ENCODE results near the gene SKA2. TPM values are rescaled to one million over a fixed set of nuclear protein-coding genes. Genes with fewer than 3 reads are reported as not detected.
"Not testable (repeated sequence)": the region's sequence is repeated elsewhere in the genome, so short reads cannot be mapped to it uniquely, and the experiment has no call there.

The SKA2 gene
- total RNA-seq, 1 experiment from 2014 or later, result 110 TPM

DNA sequence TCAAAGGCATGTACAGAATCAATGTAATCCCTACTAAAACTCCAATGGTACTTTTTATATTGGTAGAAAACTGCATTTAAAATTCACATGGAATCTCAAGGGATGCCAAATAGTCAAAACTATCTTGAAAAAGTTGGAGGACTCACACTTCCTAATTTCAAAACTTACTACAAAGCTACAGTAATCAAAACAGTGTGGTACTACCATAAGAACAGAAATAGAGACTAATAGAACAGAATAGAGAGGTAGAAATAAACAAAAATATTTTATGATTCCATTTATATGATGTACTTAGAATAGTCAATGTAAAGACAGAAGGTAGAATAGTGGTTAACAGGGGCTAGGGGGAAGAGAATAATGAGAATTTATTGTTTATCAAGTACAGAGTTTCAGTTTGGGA, 57.1 kb downstream of the SKA2 start:
- DNase-seq (ENCODE audit: low read depth), result no peak

DNA sequence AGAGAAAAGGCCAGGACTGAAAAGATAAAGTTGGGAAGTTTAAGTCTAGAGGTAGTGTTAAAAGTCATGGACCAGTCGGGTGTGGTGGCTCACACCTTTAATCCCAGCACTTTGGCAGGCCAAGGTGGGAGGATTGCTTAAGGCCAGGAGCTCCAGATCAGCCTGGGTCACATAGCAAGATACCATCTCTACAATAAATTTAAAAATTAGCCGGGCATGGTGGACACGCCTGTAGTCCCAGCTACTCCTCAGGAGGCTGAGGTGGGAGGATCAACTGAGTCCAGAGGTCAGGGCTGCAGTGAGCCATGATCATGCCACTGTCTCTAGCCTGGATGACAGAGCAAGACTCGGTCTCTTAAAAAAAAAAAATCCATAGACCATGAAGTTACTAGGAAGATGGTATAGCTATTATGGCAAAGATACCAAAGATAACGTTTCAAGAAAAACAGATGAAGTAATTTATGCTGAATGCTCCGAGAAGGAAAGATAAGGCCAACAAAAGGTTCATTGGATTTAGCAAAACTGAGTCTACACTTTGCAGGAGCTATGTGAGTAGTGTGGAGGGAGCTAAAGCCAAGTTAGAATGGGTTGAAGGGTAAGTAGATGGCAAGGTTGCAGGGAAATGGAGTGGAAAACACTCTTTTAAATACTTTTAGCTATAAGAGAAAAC, 60.0 kb downstream of the SKA2 start:
- peak; percentile 9 for DNase-seq (ENCODE audit: low read depth)

DNA sequence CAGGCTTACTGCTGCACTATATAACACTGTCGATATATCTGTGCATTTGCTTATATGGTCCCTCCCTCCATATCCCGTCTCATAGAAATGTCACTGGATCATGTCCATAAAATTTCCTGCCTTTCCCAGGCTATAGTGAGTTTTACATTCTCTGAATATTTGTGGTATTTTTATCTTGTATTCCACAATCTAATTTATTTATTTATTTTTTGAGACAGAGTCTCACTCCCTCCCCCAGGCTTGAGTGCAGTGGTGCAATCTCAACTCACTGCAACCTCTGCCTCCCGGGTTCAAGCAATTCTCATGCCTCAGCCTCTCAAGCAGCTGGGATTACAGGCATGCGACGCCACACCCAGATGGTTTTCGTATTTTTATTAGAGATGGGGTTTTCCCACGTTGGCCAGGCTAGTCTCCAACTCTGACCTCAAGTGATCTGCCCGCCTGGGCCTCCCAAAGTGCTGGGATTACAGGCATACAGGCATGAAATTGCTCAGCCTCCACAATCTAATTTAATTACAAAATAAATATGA, 61.2 kb downstream of the SKA2 start:
- peak; percentile 90 for DNase-seq (ENCODE audit: low read depth)

DNA sequence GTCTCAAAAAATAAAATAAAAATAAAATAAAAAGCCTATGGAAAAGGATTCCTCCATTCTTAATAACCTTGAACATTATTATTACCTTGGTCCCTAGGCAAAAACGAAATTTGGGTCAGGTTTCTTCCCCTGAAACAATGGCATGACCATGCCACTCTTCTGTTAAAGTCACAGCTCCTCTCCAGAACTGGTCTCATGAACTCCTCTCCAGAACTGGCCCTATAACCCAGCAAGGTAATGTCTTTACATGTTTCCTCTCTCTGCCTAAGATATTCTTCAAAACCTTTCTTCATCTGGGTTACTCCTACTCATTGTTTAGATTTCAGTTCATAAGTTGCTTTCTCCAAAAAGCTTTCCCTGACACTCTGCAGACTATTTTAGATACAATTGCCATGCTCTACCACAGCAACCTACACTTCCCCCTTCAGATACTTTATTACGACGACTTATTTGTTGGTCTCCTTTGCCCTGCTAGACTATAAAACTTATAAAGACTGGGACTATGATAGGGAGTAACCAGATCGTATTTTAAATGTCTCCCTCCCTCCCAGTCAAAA, 61.8 kb downstream of the SKA2 start:
- DNase-seq (ENCODE audit: low read depth), result peak; percentile 3

DNA sequence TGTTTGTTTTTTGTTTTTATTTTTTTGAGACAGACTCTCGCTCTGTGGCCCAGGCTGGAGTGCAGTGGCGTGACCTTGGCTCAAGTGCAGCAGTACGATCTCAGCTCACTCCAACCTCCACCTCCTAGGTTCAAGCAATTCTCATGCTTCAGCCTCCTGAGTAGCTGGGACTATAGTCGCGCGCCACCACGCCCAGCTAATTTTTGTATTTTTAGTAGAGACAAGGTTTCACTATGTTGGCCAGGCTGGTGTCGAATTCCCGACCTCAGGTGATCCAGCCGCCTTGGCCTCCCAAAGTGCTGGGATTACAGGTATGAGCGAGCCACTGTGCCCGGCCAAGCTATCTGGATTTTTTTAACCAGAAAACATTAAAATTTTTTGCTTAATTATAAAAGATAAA, 64.4 kb downstream of the SKA2 start:
- DNase-seq (ENCODE audit: low read depth), result not testable (repeated sequence)

DNA sequence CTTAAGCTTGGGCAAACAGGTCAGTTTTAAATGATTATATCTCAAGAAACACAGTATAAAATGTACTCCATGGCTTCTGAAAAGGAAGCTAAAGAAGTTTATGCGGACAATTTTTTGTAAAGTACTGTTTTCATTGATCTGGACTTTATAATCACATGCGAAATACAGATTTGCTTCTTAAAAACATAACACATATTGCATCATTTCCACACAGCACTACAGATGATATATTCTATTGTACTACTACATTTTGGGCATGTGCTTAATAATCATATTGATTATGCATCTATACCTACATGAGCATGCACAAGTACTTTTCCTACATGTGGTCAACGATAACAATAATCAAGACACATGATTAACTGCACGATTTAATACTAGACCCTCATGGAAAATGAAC, 70.8 kb downstream of the SKA2 start:
- DNase-seq (ENCODE audit: low read depth), result no peak

DNA sequence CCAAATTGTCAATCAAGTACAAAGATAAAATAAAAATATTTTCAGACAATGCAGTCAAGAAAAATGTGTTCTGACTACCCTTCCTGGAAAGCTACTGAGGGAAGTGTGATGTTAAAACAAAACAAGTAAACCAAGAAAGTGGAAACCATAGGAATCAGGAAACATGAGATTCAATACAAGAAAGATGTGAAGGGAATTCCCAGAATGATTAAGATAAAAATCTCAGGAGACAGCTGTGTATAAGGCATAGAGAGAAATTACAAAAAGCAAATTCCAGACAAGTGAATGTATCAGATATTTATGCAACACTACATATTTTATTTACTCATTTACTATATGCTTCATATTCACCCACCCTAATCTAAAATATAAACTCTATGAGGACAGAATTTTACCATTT, 80.5 kb downstream of the SKA2 start:
- no peak for DNase-seq (ENCODE audit: low read depth)

DNA sequence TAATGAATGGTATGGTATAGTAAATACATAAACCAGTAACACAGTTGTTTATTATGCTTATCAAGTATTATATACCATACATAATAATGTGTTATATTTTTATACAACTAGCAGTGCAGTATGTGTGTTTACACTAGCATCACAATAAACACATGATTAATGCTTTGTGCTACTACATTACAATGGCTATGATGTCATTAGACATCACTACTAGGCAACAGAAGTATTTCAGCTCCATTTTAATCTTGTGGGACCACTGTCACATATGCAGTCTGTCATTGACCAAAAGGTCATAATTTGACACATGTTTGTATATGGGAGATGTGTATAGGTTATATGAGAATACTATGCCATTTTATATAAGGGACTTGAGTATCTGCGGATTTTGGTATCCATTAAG, 81.0 kb downstream of the SKA2 start:
- no peak for DNase-seq (ENCODE audit: low read depth)

DNA sequence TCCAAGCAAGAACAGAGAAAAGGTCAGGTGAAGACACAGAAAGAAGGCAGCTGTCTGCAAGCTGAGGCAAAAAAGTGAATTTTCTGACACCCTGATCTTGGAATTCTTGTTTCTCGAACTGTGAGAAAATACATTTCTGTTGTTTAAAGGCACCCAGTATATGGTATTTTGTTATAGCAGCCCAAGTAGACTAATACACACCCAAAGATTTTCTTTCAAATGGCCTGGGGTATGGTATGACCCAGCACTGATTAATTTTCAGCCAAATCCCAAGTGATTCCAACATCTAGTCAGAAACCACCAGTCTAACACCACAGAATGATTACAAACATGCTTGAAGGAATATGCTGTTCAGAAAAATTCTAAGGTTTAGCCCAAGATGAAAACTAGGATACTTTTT, 85.1 kb downstream of the SKA2 start:
- DNase-seq (ENCODE audit: low read depth), result no peak

DNA sequence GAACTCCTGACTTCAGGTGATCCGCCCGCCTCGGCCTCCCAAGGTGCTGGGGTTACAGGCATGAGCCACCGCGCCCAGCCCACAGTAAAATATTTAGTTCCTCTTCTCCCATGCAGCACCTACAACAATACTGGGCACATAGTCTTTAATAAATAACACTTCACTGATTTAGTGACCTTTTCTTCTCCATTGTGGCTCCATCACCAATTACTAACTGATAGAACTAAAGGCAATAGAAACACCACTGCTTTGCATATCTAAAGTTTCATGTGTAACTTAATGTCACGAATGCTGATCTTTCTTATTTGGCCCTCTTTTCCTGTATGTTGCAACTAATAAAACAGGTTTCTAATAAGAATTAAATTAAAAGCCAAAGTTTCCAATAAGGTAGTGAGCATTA, 87.2 kb downstream of the SKA2 start:
- no peak for DNase-seq (ENCODE audit: low read depth)

DNA sequence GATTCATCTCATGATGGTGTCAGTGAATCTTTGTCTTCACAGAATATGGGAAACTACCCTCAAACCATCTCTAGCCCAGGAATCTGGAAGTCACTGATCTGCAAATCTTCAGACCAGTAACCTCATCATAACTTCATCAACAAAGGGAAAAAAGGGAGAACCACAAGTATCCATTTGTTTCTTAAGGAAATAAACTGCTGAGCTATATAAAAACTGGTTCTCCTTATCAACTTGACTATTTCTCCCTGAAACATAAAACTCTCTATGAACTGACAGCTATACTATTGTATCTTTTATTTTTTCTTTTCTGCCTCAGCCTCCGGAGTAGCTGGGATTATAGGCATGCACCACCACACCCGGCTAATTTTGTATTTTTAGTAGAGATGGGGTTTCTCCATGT, 87.6 kb downstream of the SKA2 start:
- DNase-seq (ENCODE audit: low read depth), result no peak

DNA sequence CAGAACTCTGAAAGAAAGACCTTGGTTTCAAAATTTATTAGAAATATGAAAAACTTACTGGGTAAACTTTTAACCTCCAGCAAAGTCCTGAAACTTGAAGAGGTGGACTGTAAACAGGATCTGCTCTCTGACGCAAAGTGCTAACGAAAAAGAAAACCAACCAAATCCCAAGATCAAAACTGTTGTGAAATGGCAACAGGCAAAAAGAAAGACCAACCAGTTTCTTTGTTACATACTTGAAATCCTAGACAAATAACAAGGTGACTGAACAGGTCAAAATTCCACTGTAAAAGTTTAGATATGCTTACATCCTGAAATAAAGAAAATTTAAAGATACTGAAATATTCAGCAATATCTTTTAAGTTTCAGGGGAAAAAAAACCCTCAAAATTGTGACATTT, 92.5 kb downstream of the SKA2 start:
- DNase-seq (ENCODE audit: low read depth), result no peak

Other genes starting within 250 kb of the SKA2 start
- 16.6 and 20.9 TPM in 2 replicates for gene TRIM37, start 48.3 kb downstream of the SKA2 start, total RNA-seq (2014; rRNA removed; shearing (Covaris generic))
- 14.0 and 14.7 TPM in 2 replicates for gene PRR11, start 560 bp upstream of the SKA2 start, total RNA-seq (2014; rRNA removed; shearing (Covaris generic))
- 15.2 and 17.3 TPM in 2 replicates for gene SMG8, start 54.8 kb upstream of the SKA2 start, total RNA-seq (2014; rRNA removed; shearing (Covaris generic))
- 0.57 and 1.4 TPM in 2 replicates for gene GDPD1, start 65.3 kb upstream of the SKA2 start, total RNA-seq (2014; rRNA removed; shearing (Covaris generic))
- 0.54 and 2.1 TPM in 2 replicates for gene YPEL2, start 176.5 kb upstream of the SKA2 start, total RNA-seq (2014; rRNA removed; shearing (Covaris generic))

Data from Daoy (cell line).